ENCODE results near the gene CDH22.

DNA sequence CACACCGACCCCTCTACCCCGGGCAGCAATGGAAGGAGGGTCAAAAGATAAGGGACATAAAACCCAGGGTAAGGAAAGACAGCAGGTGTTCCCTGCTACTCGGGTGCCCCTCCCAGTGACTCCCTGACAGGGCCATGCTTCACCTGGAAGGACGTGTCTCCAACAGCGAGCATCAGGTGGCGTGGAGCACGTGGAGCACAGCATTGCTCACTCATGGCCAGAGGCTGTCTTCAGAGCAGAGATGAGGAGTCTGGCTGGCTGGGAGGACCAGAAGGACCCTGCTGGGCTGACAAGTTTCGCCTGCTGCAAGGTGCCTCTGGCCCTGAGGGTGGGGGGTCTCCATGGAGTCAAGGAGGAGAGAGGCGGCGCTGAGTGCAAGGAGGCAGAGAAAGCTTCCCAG, 15.3 kb upstream of the CDH22 start:
- TF ChIP-seq, protein P1, sequence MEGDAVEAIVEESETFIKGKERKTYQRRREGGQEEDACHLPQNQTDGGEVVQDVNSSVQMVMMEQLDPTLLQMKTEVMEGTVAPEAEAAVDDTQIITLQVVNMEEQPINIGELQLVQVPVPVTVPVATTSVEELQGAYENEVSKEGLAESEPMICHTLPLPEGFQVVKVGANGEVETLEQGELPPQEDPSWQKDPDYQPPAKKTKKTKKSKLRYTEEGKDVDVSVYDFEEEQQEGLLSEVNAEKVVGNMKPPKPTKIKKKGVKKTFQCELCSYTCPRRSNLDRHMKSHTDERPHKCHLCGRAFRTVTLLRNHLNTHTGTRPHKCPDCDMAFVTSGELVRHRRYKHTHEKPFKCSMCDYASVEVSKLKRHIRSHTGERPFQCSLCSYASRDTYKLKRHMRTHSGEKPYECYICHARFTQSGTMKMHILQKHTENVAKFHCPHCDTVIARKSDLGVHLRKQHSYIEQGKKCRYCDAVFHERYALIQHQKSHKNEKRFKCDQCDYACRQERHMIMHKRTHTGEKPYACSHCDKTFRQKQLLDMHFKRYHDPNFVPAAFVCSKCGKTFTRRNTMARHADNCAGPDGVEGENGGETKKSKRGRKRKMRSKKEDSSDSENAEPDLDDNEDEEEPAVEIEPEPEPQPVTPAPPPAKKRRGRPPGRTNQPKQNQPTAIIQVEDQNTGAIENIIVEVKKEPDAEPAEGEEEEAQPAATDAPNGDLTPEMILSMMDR (conservative IDR thresholded peaks at IDR 0.05), result no peak
- TF ChIP-seq ZFX (IDR thresholded peaks at IDR 0.05), result no peak

Data from C4-2B (cell line).